Peyer's patch (tissue), 4 donors: ENCODE results near the gene WARS2.

ENCODE experiments used
- CTCF ChIP-seq, 6 experiments: fragments of 450-650 bp in 4 of 6; fragments of 200-600 bp in 2 of 6; sonication (generic) in 1 of 6; IDR thresholded peaks; one replicate each; pipeline ENCODE4 v1.5.1; 2017 to 2019; ENCODE audit warnings: antibody characterized with exemption in 6 of 6, mild to moderate bottlenecking in 3 of 6, moderate library complexity in 1 of 6
- POLR2A ChIP-seq, 2 donors: fragments of 450-650 bp; IDR thresholded peaks; one replicate each; pipeline ENCODE4 v1.5.1; 2017; ENCODE audit warnings: antibody characterized with exemption in 2 of 2, mild to moderate bottlenecking in 2 of 2, moderate library complexity in 2 of 2

GRCh38 chr1:118985640-118986554, 154.6 kb downstream of the WARS2 start:
- TF ChIP-seq CTCF (IDR thresholded peaks at IDR 0.05) = no peak
- no peak for TF ChIP-seq POLR2A (IDR thresholded peaks at IDR 0.05)
